Spleen (tissue), 11 donors: Measurements from ENCODE around the gene FGD5. TPM values are rescaled to one million over a fixed set of nuclear protein-coding genes. Genes with fewer than 3 reads are reported as not detected.

Experiments
- DNase-seq: peaks from one replicate; pipeline ENCODE4 v3.0.0-alpha.2; 2020
- H3K27ac ChIP-seq, 8 donors: fragments of 200-600 bp; sonication (generic) in 7 of 8; 1 replicate in 4 of 8; 2 replicates in 4 of 8; pipeline versions ENCODE4 v1.5.0 to v1.8.0; 2016 to 2021; ENCODE audit warnings: inconsistent platforms in 4 of 8, mild to moderate bottlenecking in 4 of 8, moderate library complexity in 1 of 8
- H3K27me3 ChIP-seq, 7 donors: fragments of 200-600 bp; sonication (generic) in 6 of 7; replicated peaks in 1 of 7; 1 replicate in 4 of 7; 2 replicates in 3 of 7; pipeline versions ENCODE4 v1.5.0 to v1.8.0; 2016 to 2021; ENCODE audit warnings: inconsistent platforms in 3 of 7, mild to moderate bottlenecking in 1 of 7
- H3K36me3 ChIP-seq, 6 donors: fragments of 200-600 bp; sonication (generic) in 5 of 6; 1 replicate in 4 of 6; 2 replicates in 2 of 6; pipeline versions ENCODE4 v1.5.0 to v1.8.0; 2016 to 2021; ENCODE audit warnings: inconsistent platforms in 2 of 6
- H3K4me1 ChIP-seq, 6 donors: fragments of 200-600 bp; sonication (generic) in 5 of 6; 1 replicate in 3 of 6; 2 replicates in 3 of 6; pipeline versions ENCODE4 v1.5.0 to v1.8.0; 2016 to 2021; ENCODE audit warnings: inconsistent platforms in 3 of 6
- H3K4me3 ChIP-seq, 8 donors: fragments of 200-600 bp; sonication (generic) in 7 of 8; 1 replicate in 4 of 8; 2 replicates in 4 of 8; pipeline versions ENCODE4 v1.5.0 to v1.8.0; 2016 to 2021; ENCODE audit warnings: inconsistent platforms in 4 of 8, mild to moderate bottlenecking in 4 of 8, moderate library complexity in 2 of 8
- H3K9me3 ChIP-seq, 8 donors: fragments of 200-600 bp; sonication (generic) in 7 of 8; 1 replicate in 4 of 8; 2 replicates in 4 of 8; pipeline versions ENCODE4 v1.5.0 to v1.8.0; 2016 to 2021; ENCODE audit warnings: inconsistent platforms in 4 of 8
- POLR2A ChIP-seq, 3 donors: fragments of 450-650 bp; IDR thresholded peaks; one replicate each; pipeline ENCODE4 v1.5.1; 2017; ENCODE audit warnings: antibody characterized with exemption in 3 of 3, mild to moderate bottlenecking in 1 of 3
- POLR2AphosphoS5 ChIP-seq, 3 donors: sonication (generic); formaldehyde crosslinking; IDR thresholded peaks; one replicate each; pipeline ENCODE4 v1.5.1; 2017; ENCODE audit warnings: antibody characterized with exemption in 3 of 3
- WGBS, 5 donors: extraction: QIAGEN DNeasy Blood & Tissue Kit in 3 of 5; methylation state at CpG; one replicate each; pipeline versions ENCODE4 v1.1.5 to v1.1.7; 2013 to 2018; 5-methylcytosine and 5-hydroxymethylcytosine counted together
- intact Hi-C: fragments of 100-400 bp; cut with DNase I; formaldehyde crosslinking; loops from one replicate; pipeline ENCODE4 v1.15.0; 2023; ENCODE audit warnings: low total_unique reads
- polyA plus RNA-seq, 3 donors: library from polyadenylated mRNA; stranded (reverse); fragments of 200-250 nt; gene quantifications; one replicate each; pipeline ENCODE4 v1.2.1, GENCODE V29; 2013
- total RNA-seq, 7 donors: library from RNA; depleted of rRNA in 3 of 7; stranded (reverse); fragments of >200 nt in 3 of 7; fragmentation: NEBNext Ultra II Directional in 4 of 7; extraction: Animal tissue kit (Norgen Biotek cat#: 25700) in 4 of 7; gene quantifications; one replicate each; pipeline versions ENCODE4 v1.1.0 to v1.2.1, GENCODE V29; 2016 to 2021
- TF ChIP-seq, protein P1 (sequence below), 11 experiments: fragments of 200-600 bp in 7 of 11; fragments of 450-650 bp in 4 of 11; sonication (generic) in 4 of 11; IDR thresholded peaks in 8 of 11; conservative IDR thresholded peaks in 3 of 11; 1 replicate in 7 of 11; 2 replicates in 4 of 11; pipeline versions ENCODE4 v1.4.0 to v1.8.0; 2016 to 2021; ENCODE audit warnings: antibody characterized with exemption in 11 of 11, inconsistent platforms in 4 of 11, mild to moderate bottlenecking in 1 of 11
- donor health status: healthy with polysubstance abuse.
- donor health status: DM: no; HTN: no; CAD: no; lungs with moderate emphysema.
- donor health status: DM: no; HTN: no; CAD: no.
- donor health status: Bipolar disorder and iron deficiency.
- donor health status: healthy.
- donor health status: DM: no; HTN: no; CAD: no.
- donor health status: DM: yes; HTN: yes; CAD: no.

FGD5 gene
- total and polyA plus RNA-seq, 10 donors, result 6.0 to 145 (median 63.8) TPM

GRCh38 chr3:14943042-14943441 is 124.3 kb downstream of the FGD5 start:
- Histone ChIP-seq H3K4me1 (peaks cover 18 to 70% (median 41%) of the 10 kb centered on the region in 6 donors), H3K9me3 (no peaks in the 10 kb centered on the region), H3K36me3 (peaks cover 0 to 38% (median 23%) of the 10 kb centered on the region in 6 donors), H3K27me3 (no peaks in the 10 kb centered on the region), H3K4me3 (no peak overlapping the region), H3K27ac (no peak overlapping the region)
- intact Hi-C loops, result loop anchor here (10.0 kb wide), 1 partner anchor 102 kb away; no protein-coding TSS in a partner anchor
- DNase-seq, result no peak
- TF ChIP-seq, protein P1, sequence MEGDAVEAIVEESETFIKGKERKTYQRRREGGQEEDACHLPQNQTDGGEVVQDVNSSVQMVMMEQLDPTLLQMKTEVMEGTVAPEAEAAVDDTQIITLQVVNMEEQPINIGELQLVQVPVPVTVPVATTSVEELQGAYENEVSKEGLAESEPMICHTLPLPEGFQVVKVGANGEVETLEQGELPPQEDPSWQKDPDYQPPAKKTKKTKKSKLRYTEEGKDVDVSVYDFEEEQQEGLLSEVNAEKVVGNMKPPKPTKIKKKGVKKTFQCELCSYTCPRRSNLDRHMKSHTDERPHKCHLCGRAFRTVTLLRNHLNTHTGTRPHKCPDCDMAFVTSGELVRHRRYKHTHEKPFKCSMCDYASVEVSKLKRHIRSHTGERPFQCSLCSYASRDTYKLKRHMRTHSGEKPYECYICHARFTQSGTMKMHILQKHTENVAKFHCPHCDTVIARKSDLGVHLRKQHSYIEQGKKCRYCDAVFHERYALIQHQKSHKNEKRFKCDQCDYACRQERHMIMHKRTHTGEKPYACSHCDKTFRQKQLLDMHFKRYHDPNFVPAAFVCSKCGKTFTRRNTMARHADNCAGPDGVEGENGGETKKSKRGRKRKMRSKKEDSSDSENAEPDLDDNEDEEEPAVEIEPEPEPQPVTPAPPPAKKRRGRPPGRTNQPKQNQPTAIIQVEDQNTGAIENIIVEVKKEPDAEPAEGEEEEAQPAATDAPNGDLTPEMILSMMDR (IDR thresholded peaks at IDR 0.05 in 8 of 11, conservative IDR thresholded peaks at IDR 0.05 in 3 of 11), result no peak
- TF ChIP-seq POLR2A (IDR thresholded peaks at IDR 0.05), result no peak
- TF ChIP-seq POLR2AphosphoS5 (IDR thresholded peaks at IDR 0.05), result no peak

GRCh38 chr3:14946236-14946635 is 127.5 kb downstream of the FGD5 start:
- TF ChIP-seq POLR2AphosphoS5 (IDR thresholded peaks at IDR 0.05) (no peak), POLR2A (IDR thresholded peaks at IDR 0.05) (no peak)
- TF ChIP-seq, protein P1 (IDR thresholded peaks at IDR 0.05 in 8 of 11, conservative IDR thresholded peaks at IDR 0.05 in 3 of 11), result no peak
- DNase-seq, result no peak
- no peaks in the 10 kb centered on the region for H3K9me3 ChIP-seq
- H3K4me3 ChIP-seq, result peak overlapping the region; percentile 70 to 94 (median 84)
- 19 to 28% (median 23%) methylated on average over 4 of the region's 4 CpGs for WGBS, 5 donors
- H3K4me1 ChIP-seq, result peaks cover 39 to 87% (median 67%) of the 10 kb centered on the region in 6 donors
- H3K36me3 ChIP-seq, result peaks cover 0 to 38% (median 23%) of the 10 kb centered on the region in 6 donors
- H3K27ac ChIP-seq, result peak overlapping the region; percentile 94 to 100 (median 99)
- no peaks in the 10 kb centered on the region for H3K27me3 ChIP-seq
- intact Hi-C loops, result loop anchor here (10.0 kb wide), 1 partner anchor 99 kb away; no protein-coding TSS in a partner anchor

- Histone ChIP-seq H3K27ac (peak overlapping the region; percentile 94 to 100 (median 99)), H3K4me1 (peaks cover 38 to 87% (median 68%) of the 10 kb centered on the region in 6 donors), H3K4me3 (peak overlapping the region; percentile 70 to 94 (median 84)), H3K27me3 (no peaks in the 10 kb centered on the region), H3K36me3 (peaks cover 0 to 38% (median 23%) of the 10 kb centered on the region in 6 donors), H3K9me3 (no peaks in the 10 kb centered on the region)
- intact Hi-C loops, result loop anchor here (10.0 kb wide), 1 partner anchor 98 kb away; no protein-coding TSS in a partner anchor
- 0 to 1% (median 1%) methylated on average over 8 of the region's 8 CpGs for WGBS, 5 donors
- TF ChIP-seq POLR2AphosphoS5 (IDR thresholded peaks at IDR 0.05) (no peak), POLR2A (IDR thresholded peaks at IDR 0.05) (no peak)
- TF ChIP-seq, protein P1 (IDR thresholded peaks at IDR 0.05 in 8 of 11, conservative IDR thresholded peaks at IDR 0.05 in 3 of 11), result no peak
- DNase-seq, result no peak
These were observed 128.0 kb downstream of the FGD5 start for GRCh38 chr3:14946739-14947099.

DNA sequence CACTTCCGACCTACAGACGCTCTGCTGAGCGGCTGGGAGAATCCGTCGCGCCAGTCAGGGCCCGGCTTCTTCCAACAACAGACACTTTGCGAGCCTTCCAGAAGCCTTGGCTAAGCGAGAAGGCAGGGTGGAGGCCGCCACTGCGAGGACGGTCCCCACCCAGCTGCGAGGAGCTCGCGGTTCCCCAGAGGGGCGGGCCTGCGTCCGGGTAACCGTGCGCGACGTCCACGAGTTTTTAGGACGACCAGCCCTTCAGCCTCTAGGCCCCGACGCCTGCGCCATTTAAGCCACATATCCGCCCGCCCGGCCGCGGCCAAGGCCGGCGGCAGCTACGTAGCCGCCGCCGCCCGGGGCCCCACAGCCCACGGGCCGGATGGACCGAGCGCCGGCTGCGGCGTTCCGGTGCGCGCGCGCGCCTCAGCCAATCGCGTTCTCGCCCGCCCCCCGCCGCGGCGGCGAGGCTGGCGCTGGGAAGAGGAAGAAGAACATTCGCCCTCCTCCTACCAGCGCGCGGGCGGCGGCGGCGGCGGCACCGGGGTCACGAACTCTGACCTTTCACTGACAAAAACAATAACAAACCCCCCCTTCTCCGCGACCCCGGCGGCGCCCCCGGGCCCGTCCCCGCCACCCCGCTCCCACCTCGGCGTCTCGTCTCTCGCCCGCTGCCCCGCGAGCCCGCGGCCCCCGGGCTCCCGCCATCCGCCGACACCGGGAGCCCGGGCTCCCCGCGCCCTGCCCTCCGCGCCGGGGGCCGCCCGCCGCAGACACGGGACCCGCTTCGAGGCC is 128.5 kb downstream of the FGD5 start, which contains the start of gene NR2C2:
TSS of gene NR2C2 (plus strand) at position 484 of the 786 bp plus-strand sequence. CDS start 56,332 bp downstream, outside the sequence.
- intact Hi-C loops, result loop anchor here (10.0 kb wide), 1 partner anchor 98 kb away; no protein-coding TSS in a partner anchor
- 0 to 2% (median 1%) methylated on average over 20 to 108 of the region's 108 CpGs for WGBS, 5 donors
- Histone ChIP-seq H3K4me3 (peak within 1 kb of the TSS; percentile 70 to 94 (median 84)), H3K27ac (peak within 1 kb of the TSS; percentile 94 to 100 (median 99)), H3K9me3 (no peaks in the 10 kb centered on the region), H3K36me3 (peaks cover 0 to 35% (median 23%) of the 10 kb centered on the region in 6 donors), H3K27me3 (no peaks in the 10 kb centered on the region), H3K4me1 (peaks cover 35 to 85% (median 63%) of the 10 kb centered on the region in 6 donors)
- TF ChIP-seq POLR2A (IDR thresholded peaks at IDR 0.05) (peak in 2 of 3 donors; percentile 54 to 56), POLR2AphosphoS5 (IDR thresholded peaks at IDR 0.05) (peak; percentile 87 to 90 (median 90))
- TF ChIP-seq, protein P1 (IDR thresholded peaks at IDR 0.05 in 8 of 11, conservative IDR thresholded peaks at IDR 0.05 in 3 of 11), result no peak
- DNase-seq, result peak; percentile 97
